ENCODE data around the gene GTSE1.

GTSE1 gene

GRCh38 chr22:46368422-46368821 is 71.8 kb downstream of the GTSE1 start:
- no peak for DNase-seq

- DNase-seq = no peak
These were observed 72.4 kb downstream of the GTSE1 start for GRCh38 chr22:46368871-46369715.

- DNase-seq = no peak
These were observed 73.3 kb downstream of the GTSE1 start for GRCh38 chr22:46369716-46370583.

- DNase-seq = no peak
These were observed 74.1 kb downstream of the GTSE1 start for GRCh38 chr22:46370584-46371291.

- DNase-seq = no peak
These were observed 75.1 kb downstream of the GTSE1 start for GRCh38 chr22:46371623-46372226.

GRCh38 chr22:46372686-46373085 is 76.0 kb downstream of the GTSE1 start:
- DNase-seq = no peak

GRCh38 chr22:46373159-46373558 is 76.5 kb downstream of the GTSE1 start:
- DNase-seq = no peak

- no peak for DNase-seq
These were observed 77.4 kb downstream of the GTSE1 start for GRCh38 chr22:46373921-46374662.

- no peak for DNase-seq
These were observed 78.2 kb downstream of the GTSE1 start for GRCh38 chr22:46374663-46375474.

GRCh38 chr22:46376111-46376510 is 79.4 kb downstream of the GTSE1 start:
- no peak for DNase-seq

GRCh38 chr22:46376908-46377524 is 80.3 kb downstream of the GTSE1 start:
- no peak for DNase-seq

GRCh38 chr22:46377525-46378425 is 81.1 kb downstream of the GTSE1 start:
- DNase-seq = no peak

GRCh38 chr22:46378426-46379065 is 81.9 kb downstream of the GTSE1 start:
- no peak for DNase-seq

- DNase-seq = no peak
These were observed 82.6 kb downstream of the GTSE1 start for GRCh38 chr22:46379066-46379930.

GRCh38 chr22:46380069-46380468 is 83.4 kb downstream of the GTSE1 start:
- no peak for DNase-seq
